Sigmoid colon (tissue), 7 donors: ENCODE results near the gene SFRP4. TPM values are rescaled to one million over a fixed set of nuclear protein-coding genes. Genes with fewer than 3 reads are reported as not detected.

Source experiments
- DNase-seq: peaks from one replicate; pipeline ENCODE4 v3.0.0-alpha.2; 2019
- H3K27ac ChIP-seq, 4 donors: fragments of 200-600 bp; sonication (generic); one replicate each; pipeline ENCODE4 v1.5.1; 2016 to 2019; ENCODE audit warnings: mild to moderate bottlenecking in 1 of 4
- H3K27me3 ChIP-seq, 3 donors: fragments of 200-600 bp; sonication (generic); one replicate each; pipeline ENCODE4 v1.5.1; 2019; ENCODE audit warnings: mild to moderate bottlenecking in 1 of 3
- H3K36me3 ChIP-seq, 4 donors: fragments of 200-600 bp; sonication (generic); one replicate each; pipeline ENCODE4 v1.5.1; 2016 to 2019
- H3K4me1 ChIP-seq, 4 donors: fragments of 200-600 bp; sonication (generic); one replicate each; pipeline ENCODE4 v1.5.1; 2017 to 2019
- H3K4me3 ChIP-seq, 4 donors: fragments of 200-600 bp; sonication (generic); one replicate each; pipeline ENCODE4 v1.5.1; 2017 to 2019; ENCODE audit warnings: mild to moderate bottlenecking in 2 of 4, moderate library complexity in 1 of 4
- H3K9me3 ChIP-seq, 4 donors: fragments of 200-600 bp in 3 of 4; sonication (generic) in 3 of 4; one replicate each; pipeline versions ENCODE4 v1.5.1 to v1.6.1; 2013 to 2019
- EP300 ChIP-seq, 4 donors: sonication (generic); formaldehyde crosslinking; IDR thresholded peaks; one replicate each; pipeline ENCODE4 v1.6.1; 2017; ENCODE audit warnings: antibody characterized with exemption in 4 of 4
- POLR2A ChIP-seq, 2 donors: fragments of 450-650 bp; IDR thresholded peaks; one replicate each; pipeline ENCODE4 v1.6.1; 2016; ENCODE audit warnings: antibody characterized with exemption in 2 of 2, mild to moderate bottlenecking in 2 of 2, moderate library complexity in 2 of 2
- POLR2AphosphoS5 ChIP-seq, 4 donors: sonication (generic); formaldehyde crosslinking; IDR thresholded peaks; one replicate each; pipeline ENCODE4 v1.6.1; 2017; ENCODE audit warnings: antibody characterized with exemption in 4 of 4
- WGBS, 2 donors: extraction: QIAGEN DNeasy Blood & Tissue Kit; methylation state at CpG; one replicate each; pipeline ENCODE4 v1.1.7; 2013; 5-methylcytosine and 5-hydroxymethylcytosine counted together
- intact Hi-C: fragments of 100-400 bp; cut with DNase I; formaldehyde crosslinking; loops from one replicate; pipeline ENCODE4 v1.15.1; 2023
- polyA plus RNA-seq, 3 donors: library from polyadenylated mRNA; stranded (reverse); fragments of 200-250 nt; gene quantifications; one replicate each; pipeline ENCODE4 v1.2.3, GENCODE V29; 2013
- total RNA-seq, 4 donors: library from RNA; depleted of rRNA; stranded (reverse); fragments of >200 nt; gene quantifications; one replicate each; pipeline ENCODE4 v1.1.0, GENCODE V29; 2016
- TF ChIP-seq, protein P1 (sequence below), 4 experiments: fragments of 450-650 bp in 3 of 4; fragments of 200-600 bp in 1 of 4; IDR thresholded peaks; one replicate each; pipeline ENCODE4 v1.5.1; 2016 to 2019; ENCODE audit warnings: antibody characterized with exemption in 4 of 4, mild to moderate bottlenecking in 3 of 4, moderate library complexity in 2 of 4
- donor health status: healthy with polysubstance abuse.
- donor health status: Bipolar disorder and iron deficiency.
- donor health status: healthy.

The SFRP4 gene
- total and polyA plus RNA-seq, 7 donors = 0.23 to 10.2 (median 1.2) TPM

DNA sequence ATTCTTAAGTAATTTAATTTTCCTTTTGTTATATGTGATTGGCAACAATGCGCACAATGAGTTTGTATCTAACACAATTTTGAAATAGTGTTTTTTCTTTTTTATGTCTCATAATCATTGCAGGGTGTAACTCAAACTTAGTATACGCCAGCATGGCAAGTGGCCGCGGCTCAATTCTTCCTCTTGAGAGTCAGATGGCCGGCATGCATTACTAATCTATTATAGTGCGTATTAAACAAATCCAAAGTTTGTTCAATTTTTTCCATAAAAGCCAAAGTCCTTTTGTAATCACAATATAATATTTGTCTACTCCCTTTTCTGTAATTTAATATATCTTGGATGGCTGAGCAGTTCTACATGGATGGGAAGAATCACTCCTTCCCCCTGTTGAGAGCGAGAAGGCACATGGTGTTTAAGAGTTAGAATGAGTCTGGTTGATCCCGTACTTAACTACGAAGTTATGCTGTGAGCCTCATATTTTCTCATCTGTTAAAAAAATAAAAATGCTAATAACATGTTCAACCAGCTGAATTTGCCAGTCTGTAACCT lies 16.5 kb upstream of the SFRP4 start:
- DNase-seq = no peak
- WGBS, 2 donors = 85 to 95% methylated on average over 9 of the region's 9 CpGs
- Histone ChIP-seq H3K9me3 (peaks cover 0 to 2% (median 0%) of the 10 kb centered on the region in 4 donors), H3K27me3 (no peaks in the 10 kb centered on the region), H3K36me3 (no peaks in the 10 kb centered on the region), H3K4me3 (no peak overlapping the region), H3K27ac (no peak overlapping the region), H3K4me1 (no peaks in the 10 kb centered on the region)
- no peak for TF ChIP-seq POLR2AphosphoS5 (IDR thresholded peaks at IDR 0.05)
- TF ChIP-seq POLR2A (IDR thresholded peaks at IDR 0.05) = no peak
- intact Hi-C loops = no loop called here

DNA sequence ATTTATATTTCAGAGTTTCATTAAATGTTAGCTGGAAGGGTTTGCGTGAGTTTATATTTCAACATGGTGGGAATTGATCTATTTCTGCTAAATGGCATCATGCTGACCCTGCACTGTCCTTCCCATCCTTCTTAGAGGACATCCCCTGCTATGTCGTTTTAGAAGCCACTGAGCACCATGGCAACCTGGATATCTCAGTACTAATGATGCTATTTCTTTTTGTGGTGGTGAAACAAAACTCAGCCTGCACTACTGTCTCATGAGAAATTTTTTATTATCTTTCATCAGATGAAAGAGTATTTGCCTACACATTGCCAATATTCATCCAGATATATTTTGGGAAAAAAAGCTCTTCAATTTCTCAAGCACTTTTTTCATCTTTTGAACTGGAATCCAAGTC lies 15.9 kb upstream of the SFRP4 start:
- H3K27ac ChIP-seq = no peak overlapping the region
- H3K9me3 ChIP-seq = peaks cover 0 to 2% (median 0%) of the 10 kb centered on the region in 4 donors
- 91 to 94% methylated on average over 2 of the region's 2 CpGs for WGBS, 2 donors
- no peaks in the 10 kb centered on the region for H3K4me1 ChIP-seq
- intact Hi-C loops = no loop called here
- TF ChIP-seq POLR2AphosphoS5 (IDR thresholded peaks at IDR 0.05) (no peak), EP300 (IDR thresholded peaks at IDR 0.05) (no peak), POLR2A (IDR thresholded peaks at IDR 0.05) (no peak)
- TF ChIP-seq, protein P1, sequence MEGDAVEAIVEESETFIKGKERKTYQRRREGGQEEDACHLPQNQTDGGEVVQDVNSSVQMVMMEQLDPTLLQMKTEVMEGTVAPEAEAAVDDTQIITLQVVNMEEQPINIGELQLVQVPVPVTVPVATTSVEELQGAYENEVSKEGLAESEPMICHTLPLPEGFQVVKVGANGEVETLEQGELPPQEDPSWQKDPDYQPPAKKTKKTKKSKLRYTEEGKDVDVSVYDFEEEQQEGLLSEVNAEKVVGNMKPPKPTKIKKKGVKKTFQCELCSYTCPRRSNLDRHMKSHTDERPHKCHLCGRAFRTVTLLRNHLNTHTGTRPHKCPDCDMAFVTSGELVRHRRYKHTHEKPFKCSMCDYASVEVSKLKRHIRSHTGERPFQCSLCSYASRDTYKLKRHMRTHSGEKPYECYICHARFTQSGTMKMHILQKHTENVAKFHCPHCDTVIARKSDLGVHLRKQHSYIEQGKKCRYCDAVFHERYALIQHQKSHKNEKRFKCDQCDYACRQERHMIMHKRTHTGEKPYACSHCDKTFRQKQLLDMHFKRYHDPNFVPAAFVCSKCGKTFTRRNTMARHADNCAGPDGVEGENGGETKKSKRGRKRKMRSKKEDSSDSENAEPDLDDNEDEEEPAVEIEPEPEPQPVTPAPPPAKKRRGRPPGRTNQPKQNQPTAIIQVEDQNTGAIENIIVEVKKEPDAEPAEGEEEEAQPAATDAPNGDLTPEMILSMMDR (IDR thresholded peaks at IDR 0.05) = no peak
- no peak overlapping the region for H3K4me3 ChIP-seq
- DNase-seq = no peak
- H3K27me3 ChIP-seq = no peaks in the 10 kb centered on the region
- H3K36me3 ChIP-seq = no peaks in the 10 kb centered on the region

DNA sequence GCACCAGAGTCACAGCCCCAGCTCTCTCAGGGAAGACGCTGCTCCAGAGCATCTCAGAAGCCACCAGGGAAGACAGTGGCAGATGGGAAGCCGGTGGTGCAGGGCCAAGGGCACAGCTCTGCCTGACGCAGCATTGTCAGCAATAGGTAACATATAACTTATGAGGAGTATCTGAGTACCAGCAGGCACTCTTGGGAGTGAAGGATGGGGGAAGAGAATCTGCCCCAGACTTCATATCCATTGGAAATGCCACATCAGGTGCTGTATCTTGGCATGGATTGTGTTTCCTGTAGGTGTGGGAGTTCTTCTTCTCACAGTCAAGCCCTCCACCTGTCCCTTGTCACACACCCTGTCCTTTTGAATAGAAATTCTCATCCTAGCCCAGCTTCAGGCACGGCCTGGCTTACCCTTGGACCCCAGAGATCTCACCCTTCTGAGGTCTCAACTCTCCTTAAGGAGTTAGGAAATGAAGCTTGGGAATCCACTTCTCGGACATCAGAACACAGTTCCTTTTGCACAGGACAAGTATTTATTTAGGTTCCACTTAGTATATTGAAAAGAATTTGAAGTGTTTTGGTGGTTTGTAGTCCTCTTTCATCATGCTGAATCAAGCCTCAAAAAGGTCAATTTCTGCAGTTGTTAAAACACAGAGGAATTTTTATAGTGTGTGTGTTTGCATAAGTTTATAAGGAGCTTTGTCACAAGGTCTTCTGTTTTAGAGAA lies 13.8 kb upstream of the SFRP4 start:
- H3K4me1 ChIP-seq = no peaks in the 10 kb centered on the region
- no peaks in the 10 kb centered on the region for H3K27me3 ChIP-seq
- 66 to 83% methylated on average over 5 of the region's 5 CpGs for WGBS, 2 donors
- H3K36me3 ChIP-seq = no peaks in the 10 kb centered on the region
- H3K27ac ChIP-seq = no peak overlapping the region
- intact Hi-C loops = no loop called here
- no peak overlapping the region for H3K4me3 ChIP-seq
- TF ChIP-seq, protein P1 (IDR thresholded peaks at IDR 0.05) = no peak
- TF ChIP-seq EP300 (IDR thresholded peaks at IDR 0.05) (no peak), POLR2AphosphoS5 (IDR thresholded peaks at IDR 0.05) (no peak), POLR2A (IDR thresholded peaks at IDR 0.05) (no peak)
- no peak for DNase-seq
- H3K9me3 ChIP-seq = no peaks in the 10 kb centered on the region

DNA sequence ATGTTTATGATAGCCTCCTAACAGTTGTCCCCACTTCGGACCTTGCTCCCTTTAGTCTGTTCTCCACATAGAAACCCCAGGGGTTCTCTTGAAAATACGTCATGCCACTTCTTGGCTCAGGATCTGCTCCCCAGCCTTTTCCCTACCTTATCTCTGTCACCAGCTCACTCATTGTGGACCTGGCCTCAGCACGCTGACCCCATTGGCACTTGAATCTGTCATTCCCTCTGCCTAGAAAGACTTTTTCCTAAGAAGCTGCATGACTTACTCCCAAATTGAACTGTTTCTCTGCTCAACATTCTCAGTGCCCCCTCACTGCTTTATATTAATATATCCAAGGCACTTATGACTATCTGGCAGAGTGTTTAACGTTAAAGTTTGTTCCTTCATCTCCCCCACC lies 12.3 kb upstream of the SFRP4 start:
- intact Hi-C loops = no loop called here
- Histone ChIP-seq H3K9me3 (no peaks in the 10 kb centered on the region), H3K27ac (no peak overlapping the region), H3K4me3 (no peak overlapping the region), H3K4me1 (peaks cover 0 to 4% (median 0%) of the 10 kb centered on the region in 4 donors), H3K36me3 (no peaks in the 10 kb centered on the region), H3K27me3 (no peaks in the 10 kb centered on the region)
- 91% methylated on average over 4 of the region's 4 CpGs for WGBS, 2 donors
- no peak for DNase-seq
- no peak for TF ChIP-seq POLR2A (IDR thresholded peaks at IDR 0.05)
- TF ChIP-seq POLR2AphosphoS5 (IDR thresholded peaks at IDR 0.05) = no peak

DNA sequence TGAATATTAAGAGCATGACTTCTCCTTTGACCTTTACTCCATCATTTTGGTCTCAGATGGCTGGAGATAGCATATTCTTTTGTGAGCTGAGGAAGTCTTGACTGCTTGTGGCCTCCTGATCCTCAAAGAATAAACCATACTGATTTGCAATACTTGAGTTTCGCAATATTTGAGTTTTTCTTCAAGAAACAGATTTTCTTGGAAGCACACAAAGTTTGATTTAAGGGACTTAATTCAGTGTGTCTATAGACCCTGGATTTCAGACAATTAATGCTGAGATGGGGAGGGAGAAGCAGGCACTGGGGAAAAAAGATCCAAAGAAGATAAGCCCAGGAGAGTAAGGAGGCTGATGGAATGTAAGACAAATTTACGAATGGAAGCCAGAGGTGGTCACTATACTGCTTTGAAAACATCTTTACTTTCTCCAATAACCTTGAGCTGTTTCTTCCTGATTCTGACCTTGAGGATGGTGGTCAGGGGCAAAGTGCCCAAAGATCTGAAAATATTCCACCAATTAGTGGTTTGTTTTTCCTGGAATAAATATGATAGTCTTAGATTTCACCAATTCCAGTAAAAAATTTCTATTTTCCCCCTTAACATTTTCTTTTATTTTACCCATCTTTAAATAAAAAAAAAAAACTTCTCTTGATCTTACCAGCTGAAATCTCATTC lies 11.3 kb upstream of the SFRP4 start:
- no peak overlapping the region for H3K4me3 ChIP-seq
- no peaks in the 10 kb centered on the region for H3K27me3 ChIP-seq
- no peaks in the 10 kb centered on the region for H3K36me3 ChIP-seq
- H3K9me3 ChIP-seq = no peaks in the 10 kb centered on the region
- 86 to 94% methylated on average over 2 of the region's 2 CpGs for WGBS, 2 donors
- peaks cover 0 to 5% (median 0%) of the 10 kb centered on the region in 4 donors for H3K4me1 ChIP-seq
- no peak for DNase-seq
- intact Hi-C loops = no loop called here
- no peak overlapping the region for H3K27ac ChIP-seq
- TF ChIP-seq, protein P1 (IDR thresholded peaks at IDR 0.05) = no peak
- TF ChIP-seq POLR2AphosphoS5 (IDR thresholded peaks at IDR 0.05) = no peak
- no peak for TF ChIP-seq EP300 (IDR thresholded peaks at IDR 0.05)
- TF ChIP-seq POLR2A (IDR thresholded peaks at IDR 0.05) = no peak
